Activated T-cell treated with anti-CD3 and anti-CD28 coated beads for 4 hours (primary cell): ENCODE measurements around the gene GPX4.
"Not testable (repeated sequence)": the region's sequence is repeated elsewhere in the genome, so short reads cannot be mapped to it uniquely, and the experiment has no call there.

ENCODE experiments used
- DNase-seq: peaks from one replicate; pipeline ENCODE4 v3.0.0-alpha.2; 2020

The GPX4 gene

GRCh38 chr19:1115646-1116420, 12.0 kb downstream of the GPX4 start:
- DNase-seq, result no peak

GRCh38 chr19:1116726-1117581, 13.2 kb downstream of the GPX4 start:
- no peak for DNase-seq

GRCh38 chr19:1117654-1118053, 13.9 kb downstream of the GPX4 start:
- DNase-seq, result no peak

- DNase-seq, result no peak
Observed at GRCh38 chr19:1118999-1119398, 15.2 kb downstream of the GPX4 start.

GRCh38 chr19:1119475-1120217, 15.9 kb downstream of the GPX4 start:
- no peak for DNase-seq

GRCh38 chr19:1121395-1121794, 17.6 kb downstream of the GPX4 start:
- no peak for DNase-seq

- DNase-seq, result no peak
Observed at GRCh38 chr19:1122021-1122971, 18.5 kb downstream of the GPX4 start.

GRCh38 chr19:1122972-1123363, 19.2 kb downstream of the GPX4 start:
- DNase-seq, result no peak

- DNase-seq, result no peak
Observed at GRCh38 chr19:1123381-1123780, 19.6 kb downstream of the GPX4 start.

GRCh38 chr19:1123885-1124677, 20.3 kb downstream of the GPX4 start:
- DNase-seq, result no peak

GRCh38 chr19:1125601-1126467, 22.0 kb downstream of the GPX4 start:
- no peak for DNase-seq

GRCh38 chr19:1126984-1127760, 23.4 kb downstream of the GPX4 start:
- no peak for DNase-seq

- no peak for DNase-seq
Observed at GRCh38 chr19:1128106-1128505, 24.3 kb downstream of the GPX4 start.

GRCh38 chr19:1129084-1129483, 25.3 kb downstream of the GPX4 start:
- not testable (repeated sequence) for DNase-seq

- DNase-seq, result no peak
Observed at GRCh38 chr19:1129535-1129934, 25.7 kb downstream of the GPX4 start.

- peak; percentile 31 for DNase-seq
Observed at GRCh38 chr19:1130771-1131717, 27.2 kb downstream of the GPX4 start.

GRCh38 chr19:1131718-1132551, 28.1 kb downstream of the GPX4 start:
- DNase-seq, result peak; percentile 91
